Suprapubic skin (tissue), 4 donors: ENCODE measurements around the gene NUP62. TPM values are rescaled to one million over a fixed set of nuclear protein-coding genes. Genes with fewer than 3 reads are reported as not detected.

Experiments
- DNase-seq, 2 donors: peaks; one replicate each; pipeline ENCODE4 v3.0.0-alpha.2; 2019; ENCODE audit warnings: low spot score in 2 of 2
- H3K27ac ChIP-seq: fragments of 200-600 bp; sonication (generic); one replicate; pipeline ENCODE4 v1.5.1; 2019
- H3K27me3 ChIP-seq: fragments of 200-600 bp; sonication (generic); one replicate; pipeline ENCODE4 v1.5.1; 2019
- H3K36me3 ChIP-seq: fragments of 200-600 bp; sonication (generic); one replicate; pipeline ENCODE4 v1.5.1; 2019
- H3K4me1 ChIP-seq: fragments of 200-600 bp; sonication (generic); one replicate; pipeline ENCODE4 v1.5.1; 2019
- H3K4me3 ChIP-seq: fragments of 200-600 bp; sonication (generic); one replicate; pipeline ENCODE4 v1.5.1; 2019; ENCODE audit warnings: mild to moderate bottlenecking
- H3K9me3 ChIP-seq: fragments of 200-600 bp; sonication (generic); one replicate; pipeline ENCODE4 v1.5.1; 2019
- CTCF ChIP-seq, 2 donors: fragments of 200-600 bp in 1 of 2; fragments of 450-650 bp in 1 of 2; sonication (generic) in 1 of 2; IDR thresholded peaks; one replicate each; pipeline ENCODE4 v1.5.1; 2016 to 2019; ENCODE audit warnings: antibody characterized with exemption in 2 of 2, mild to moderate bottlenecking in 1 of 2, moderate library complexity in 1 of 2
- EP300 ChIP-seq: sonication (generic); formaldehyde crosslinking; IDR thresholded peaks from one replicate; pipeline ENCODE4 v1.6.1; 2017; ENCODE audit warnings: antibody characterized with exemption
- POLR2A ChIP-seq, 2 donors: fragments of 450-650 bp; IDR thresholded peaks; one replicate each; pipeline ENCODE4 v1.6.1; 2017; ENCODE audit warnings: antibody characterized with exemption in 2 of 2, mild to moderate bottlenecking in 2 of 2, moderate library complexity in 2 of 2
- POLR2AphosphoS5 ChIP-seq, 3 donors: sonication (generic); formaldehyde crosslinking; IDR thresholded peaks; one replicate each; pipeline ENCODE4 v1.6.1; 2017; ENCODE audit warnings: antibody characterized with exemption in 3 of 3
- WGBS: methylation state at CpG from one replicate; pipeline ENCODE4 v1.1.5; 2018; 5-methylcytosine and 5-hydroxymethylcytosine counted together
- total RNA-seq, 4 donors: library from RNA; depleted of rRNA; stranded (reverse); fragments of >200 nt; gene quantifications; one replicate each; pipeline ENCODE4 v1.1.0, GENCODE V29; 2016

Gene NUP62
- total RNA-seq, 4 donors from 2014 or later, result 40.3 to 46.2 (median 44.6) TPM

GRCh38 chr19:49890349-49891311, 38.7 kb downstream of the NUP62 start:
- H3K36me3 ChIP-seq, result peaks cover 7% of the 10 kb centered on the region
- TF ChIP-seq POLR2AphosphoS5 (IDR thresholded peaks at IDR 0.05) (no peak), EP300 (no peak), CTCF (IDR thresholded peaks at IDR 0.05) (no peak), POLR2A (IDR thresholded peaks at IDR 0.05) (no peak)
- 4% methylated on average over 47 of the region's 69 CpGs for WGBS
- H3K4me3 ChIP-seq, result peak overlapping the region; percentile 49
- peak in 1 of 2 donors; percentile 76 for DNase-seq
- H3K9me3 ChIP-seq, result no peaks in the 10 kb centered on the region
- H3K27ac ChIP-seq, result no peak overlapping the region
- H3K27me3 ChIP-seq, result no peaks in the 10 kb centered on the region
- H3K4me1 ChIP-seq, result peaks cover 23% of the 10 kb centered on the region

DNA sequence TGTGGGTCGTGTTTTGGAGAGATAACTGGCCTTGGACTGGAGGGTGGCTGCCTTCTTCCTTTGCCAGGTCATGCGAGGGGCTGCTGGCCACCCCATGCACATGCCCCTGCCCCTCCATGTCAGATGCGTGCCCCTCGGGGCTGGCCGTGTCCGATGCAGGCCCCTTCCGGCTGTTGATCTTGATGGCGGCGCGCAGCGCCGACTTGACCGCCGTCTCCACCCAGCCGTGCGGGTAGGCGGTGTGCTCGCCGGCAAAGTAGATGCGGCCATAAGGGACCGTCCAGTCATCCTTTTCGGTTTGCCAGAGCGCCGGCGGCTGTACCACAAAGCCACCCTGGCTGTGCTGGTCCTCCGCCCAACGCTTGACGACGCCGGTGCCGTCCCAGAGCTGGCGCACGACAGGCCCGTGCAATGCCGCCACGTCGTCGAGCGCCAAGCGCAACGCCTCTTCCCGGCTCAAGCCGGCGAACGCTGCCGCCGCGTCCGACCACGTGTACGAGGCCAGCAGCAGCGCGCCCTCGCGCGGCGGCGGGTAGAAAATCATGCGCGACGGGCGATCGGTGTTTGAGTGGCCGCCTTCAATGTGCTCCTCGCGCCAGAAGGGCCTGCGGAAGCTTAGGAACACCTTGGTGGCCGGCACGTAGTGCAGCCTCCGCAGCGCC, 39.5 kb downstream of the NUP62 start:
- Histone ChIP-seq H3K4me3 (peak overlapping the region; percentile 49), H3K36me3 (peaks cover 15% of the 10 kb centered on the region), H3K4me1 (peaks cover 23% of the 10 kb centered on the region), H3K27me3 (no peaks in the 10 kb centered on the region), H3K27ac (no peak overlapping the region), H3K9me3 (no peaks in the 10 kb centered on the region)
- peak in 1 of 2 donors; percentile 84 for DNase-seq
- 36% methylated on average over 36 of the region's 71 CpGs for WGBS
- TF ChIP-seq POLR2AphosphoS5 (IDR thresholded peaks at IDR 0.05) (peak in 2 of 3 donors; percentile 60 to 85), POLR2A (IDR thresholded peaks at IDR 0.05) (no peak), CTCF (IDR thresholded peaks at IDR 0.05) (peak; percentile 52 to 94), EP300 (no peak)

DNA sequence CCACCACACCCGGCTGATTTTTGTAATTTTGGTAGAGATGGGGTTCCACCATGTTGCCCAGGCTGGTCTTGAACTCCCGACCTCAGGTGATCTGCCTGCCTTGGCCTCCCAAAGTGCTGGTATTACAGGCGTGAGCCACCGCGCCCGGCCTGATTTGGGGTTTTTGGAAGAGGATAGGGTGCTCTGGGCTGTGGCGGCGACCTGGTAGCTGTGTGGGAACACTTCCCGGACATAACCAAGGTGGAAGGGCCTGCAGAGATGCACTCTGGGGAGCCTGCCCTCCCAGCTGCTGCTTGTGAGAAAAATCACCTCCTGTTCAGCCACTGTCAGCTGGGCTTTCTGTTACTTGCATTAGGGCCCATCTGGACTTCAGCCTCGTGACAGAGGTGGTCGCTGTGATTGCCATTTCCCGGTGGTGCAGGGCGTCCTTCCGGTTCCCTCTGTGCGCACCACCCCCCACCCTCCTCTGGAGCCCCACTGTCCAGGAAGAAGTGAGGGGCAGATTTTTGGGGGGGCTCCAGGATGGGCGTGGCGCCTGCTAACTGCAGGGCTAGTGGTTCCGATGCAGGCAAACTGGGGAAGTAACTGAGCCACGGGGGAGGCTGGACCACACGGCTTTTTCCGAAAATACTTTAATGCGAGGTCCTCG, 40.1 kb downstream of the NUP62 start:
- Histone ChIP-seq H3K36me3 (peaks cover 22% of the 10 kb centered on the region), H3K4me3 (no peak overlapping the region), H3K4me1 (peaks cover 23% of the 10 kb centered on the region), H3K9me3 (no peaks in the 10 kb centered on the region), H3K27me3 (no peaks in the 10 kb centered on the region), H3K27ac (no peak overlapping the region)
- 97% methylated on average over 14 of the region's 23 CpGs for WGBS
- TF ChIP-seq POLR2AphosphoS5 (IDR thresholded peaks at IDR 0.05), result no peak
- TF ChIP-seq CTCF (IDR thresholded peaks at IDR 0.05), result no peak
- no peak for TF ChIP-seq EP300
- no peak for TF ChIP-seq POLR2A (IDR thresholded peaks at IDR 0.05)
- DNase-seq, result peak in 1 of 2 donors; percentile 64

DNA sequence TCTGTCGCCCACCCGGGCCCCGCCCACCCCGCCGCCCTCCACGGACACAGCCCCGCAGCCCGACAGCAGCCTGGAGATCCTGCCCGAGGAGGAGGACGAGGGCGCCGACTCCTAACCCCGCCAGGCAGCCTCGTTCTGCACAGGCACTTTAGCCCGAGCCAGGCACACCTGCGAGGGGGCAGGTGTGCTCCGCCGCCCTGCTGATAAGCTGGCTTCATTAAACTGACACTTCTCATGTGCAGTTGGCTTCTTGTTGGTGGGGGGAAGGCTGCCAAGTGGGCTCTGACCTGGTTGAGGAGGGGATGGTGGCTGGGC, 40.8 kb downstream of the NUP62 start:
- 75% methylated on average over 18 of the region's 18 CpGs for WGBS
- H3K4me1 ChIP-seq, result peaks cover 23% of the 10 kb centered on the region
- TF ChIP-seq POLR2A (IDR thresholded peaks at IDR 0.05) (no peak), EP300 (no peak), POLR2AphosphoS5 (IDR thresholded peaks at IDR 0.05) (no peak), CTCF (IDR thresholded peaks at IDR 0.05) (no peak)
- no peak overlapping the region for H3K4me3 ChIP-seq
- no peaks in the 10 kb centered on the region for H3K9me3 ChIP-seq
- H3K27me3 ChIP-seq, result no peaks in the 10 kb centered on the region
- H3K27ac ChIP-seq, result no peak overlapping the region
- H3K36me3 ChIP-seq, result peaks cover 29% of the 10 kb centered on the region
- DNase-seq, result no peak
